NCI-H146 treated with DMSO at 0.1 percent for 48 hours (cell line): ENCODE data around the gene ACSM4.
"Not testable (repeated sequence)": the region's sequence is repeated elsewhere in the genome, so short reads cannot be mapped to it uniquely, and the experiment has no call there.

Experiments used
- DNase-seq: peaks from one replicate; lab custom pipeline; 2025; ENCODE audit not compliant: unreplicated experiment; lab: John Stamatoyannopoulos, UW

The ACSM4 gene

DNA sequence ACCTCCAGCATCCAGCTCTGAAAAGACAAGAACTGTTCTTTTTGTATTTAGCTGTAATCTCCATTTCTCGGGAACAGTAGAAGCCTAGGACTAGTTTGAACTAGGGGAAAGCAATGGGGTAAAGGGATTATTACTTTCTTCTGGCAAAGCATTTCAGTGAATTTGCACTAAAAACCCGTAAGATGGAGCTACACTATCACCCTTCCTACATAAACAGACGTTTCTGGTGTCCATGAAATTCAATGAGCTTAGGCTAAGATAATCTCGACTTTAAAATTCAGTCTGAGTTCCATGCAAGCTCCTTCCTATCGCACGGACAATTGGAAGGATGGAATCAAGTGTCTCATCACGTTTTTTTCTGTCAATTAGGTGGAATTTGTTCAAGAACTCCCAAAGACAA lies 24.0 kb downstream of the ACSM4 start:
- no peak for DNase-seq

DNA sequence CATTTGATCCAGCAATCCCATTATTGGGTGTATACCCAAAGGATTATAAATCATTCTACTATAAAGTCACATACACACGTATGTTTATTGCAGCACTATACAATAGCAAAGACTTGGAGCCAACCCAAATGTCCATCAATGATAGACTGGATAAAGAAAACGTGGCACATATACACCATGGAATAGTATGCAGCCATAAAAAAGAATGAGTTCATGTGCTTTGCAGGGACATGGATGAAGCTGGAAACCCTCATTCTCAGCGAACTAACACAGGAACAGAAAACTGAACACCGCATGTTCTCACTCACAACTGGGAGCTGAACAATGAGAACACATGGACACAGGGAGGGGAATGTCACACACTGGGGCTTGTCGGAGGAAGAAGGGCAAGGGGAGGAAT lies 33.9 kb downstream of the ACSM4 start:
- not testable (repeated sequence) for DNase-seq

GRCh38 chr12:7339675-7340074 lies 35.8 kb downstream of the ACSM4 start:
- DNase-seq: no peak

GRCh38 chr12:7344833-7345606 lies 41.1 kb downstream of the ACSM4 start:
- no peak for DNase-seq

DNA sequence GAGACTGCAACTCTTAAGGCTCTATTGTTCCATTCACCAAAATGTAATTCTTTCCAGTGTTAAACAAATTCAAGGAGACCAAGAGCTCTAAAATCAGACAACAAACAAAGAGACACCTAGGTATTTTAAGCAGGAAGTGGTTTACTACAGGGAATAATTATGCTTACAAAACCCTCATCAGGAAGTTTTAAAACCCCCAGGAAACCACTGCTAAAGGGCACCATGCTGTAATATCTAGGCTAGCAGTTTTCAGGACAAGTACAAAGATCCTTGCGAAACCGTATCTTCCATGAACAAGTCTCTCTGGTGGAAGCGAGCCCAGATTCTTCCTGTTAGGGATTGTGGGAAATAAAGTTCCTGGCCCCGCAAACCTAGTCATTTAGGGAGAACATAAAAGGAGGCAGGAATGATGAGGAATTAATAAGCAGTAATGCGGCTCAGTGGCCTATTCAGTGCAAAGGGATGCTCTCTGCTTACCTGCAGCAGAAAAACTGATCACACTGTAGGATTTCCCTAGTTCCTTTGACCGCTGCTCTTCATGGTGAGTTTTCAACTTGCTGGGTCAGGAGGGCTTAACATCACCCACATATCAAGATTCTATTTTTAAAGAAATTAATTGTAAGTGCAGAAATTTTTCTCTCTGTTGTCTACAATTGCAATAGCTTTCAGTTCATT lies 42.8 kb downstream of the ACSM4 start:
- DNase-seq: no peak

DNA sequence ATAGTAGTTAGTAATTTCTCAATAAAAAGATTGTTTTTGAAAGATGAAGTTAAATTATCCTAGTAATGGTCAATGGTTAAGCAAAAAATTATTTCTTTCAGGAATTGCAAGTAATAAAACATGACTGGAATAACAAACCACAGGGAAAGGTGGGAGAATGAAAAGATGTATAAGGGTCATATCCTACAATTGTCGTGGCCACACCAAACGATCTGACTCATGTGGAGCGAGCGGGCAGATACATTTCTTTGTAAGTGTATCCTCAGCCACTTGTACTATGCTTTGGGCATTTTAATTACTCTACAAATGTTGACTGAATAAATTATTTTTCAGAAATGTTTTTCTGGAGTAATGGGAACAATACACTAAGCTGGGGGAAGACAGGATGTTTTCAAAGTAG lies 45.5 kb downstream of the ACSM4 start:
- no peak for DNase-seq

DNA sequence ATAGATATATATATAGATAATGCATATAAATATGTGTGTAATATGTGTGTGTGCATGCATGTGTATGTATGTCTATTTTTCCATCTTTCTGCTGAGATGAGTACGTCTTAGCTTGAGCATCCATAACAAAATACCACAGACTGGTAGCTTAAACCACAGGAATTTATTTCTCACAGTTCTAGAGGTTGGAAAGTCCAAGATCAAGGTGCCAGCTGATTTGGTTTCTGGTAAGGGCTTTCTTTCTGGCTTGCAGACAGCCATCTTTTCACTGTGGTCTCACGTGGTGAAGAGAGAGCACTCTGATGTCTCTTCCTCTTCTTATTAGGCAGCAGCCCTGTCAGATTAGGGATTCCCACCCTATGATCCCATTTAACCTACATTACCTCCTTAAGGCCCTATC lies 47.3 kb downstream of the ACSM4 start:
- no peak for DNase-seq

DNA sequence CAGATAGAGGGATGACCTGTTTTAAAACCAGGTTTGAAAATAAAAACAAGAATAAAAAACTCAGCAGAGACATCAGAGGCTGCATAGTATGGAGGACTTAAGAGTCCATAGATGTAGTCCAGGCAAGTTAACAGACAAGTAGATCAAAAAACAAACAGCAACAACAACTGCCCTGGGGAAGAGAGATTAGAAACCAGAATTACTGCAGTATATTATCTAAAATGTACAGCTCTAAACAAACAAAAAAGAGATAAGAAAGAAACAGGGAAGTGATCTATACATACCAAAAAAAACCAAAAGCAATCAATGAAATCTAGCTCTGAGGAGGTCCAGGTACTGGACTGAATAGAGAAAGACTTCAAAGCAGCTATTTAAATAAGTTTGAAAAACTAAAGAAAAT lies 48.8 kb downstream of the ACSM4 start:
- no peak for DNase-seq

DNA sequence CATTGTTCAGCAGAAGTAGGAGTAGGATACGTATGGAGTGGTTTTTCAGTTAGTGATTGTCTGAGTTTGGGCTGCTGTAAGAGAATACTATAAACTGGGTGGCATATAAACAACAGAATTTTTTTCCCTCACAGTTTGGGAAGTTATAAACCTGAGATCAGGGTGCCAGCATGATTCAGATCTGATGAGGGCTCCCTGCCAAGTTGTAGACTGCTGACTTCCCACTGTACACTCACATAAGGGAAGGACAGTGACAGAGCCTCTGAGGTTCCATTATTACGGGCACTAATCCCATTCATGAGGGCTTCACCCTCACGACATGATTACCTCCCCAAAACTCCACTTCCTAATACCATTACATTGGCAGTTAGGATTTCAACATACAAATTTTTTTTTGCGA lies 50.7 kb downstream of the ACSM4 start:
- no peak for DNase-seq

DNA sequence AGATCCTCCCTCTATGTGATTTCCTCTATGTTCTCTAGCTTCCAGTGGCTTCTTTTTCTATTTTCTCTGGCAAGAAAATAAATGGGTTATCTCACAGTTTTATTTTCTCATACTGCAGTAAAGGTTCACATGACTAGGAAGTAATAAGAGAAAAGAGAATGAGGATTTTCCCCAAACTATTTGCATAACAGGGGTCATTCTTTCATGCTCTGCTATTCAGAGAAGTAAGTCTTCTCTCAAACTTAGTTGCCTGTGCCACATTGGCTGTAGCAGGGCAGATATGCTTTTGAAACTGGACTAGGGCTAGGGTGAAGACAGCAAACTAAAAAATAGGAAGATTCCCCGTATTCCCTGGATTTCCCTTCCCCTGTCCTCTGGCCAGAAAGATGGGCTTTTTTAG lies 57.4 kb downstream of the ACSM4 start:
- no peak for DNase-seq

DNA sequence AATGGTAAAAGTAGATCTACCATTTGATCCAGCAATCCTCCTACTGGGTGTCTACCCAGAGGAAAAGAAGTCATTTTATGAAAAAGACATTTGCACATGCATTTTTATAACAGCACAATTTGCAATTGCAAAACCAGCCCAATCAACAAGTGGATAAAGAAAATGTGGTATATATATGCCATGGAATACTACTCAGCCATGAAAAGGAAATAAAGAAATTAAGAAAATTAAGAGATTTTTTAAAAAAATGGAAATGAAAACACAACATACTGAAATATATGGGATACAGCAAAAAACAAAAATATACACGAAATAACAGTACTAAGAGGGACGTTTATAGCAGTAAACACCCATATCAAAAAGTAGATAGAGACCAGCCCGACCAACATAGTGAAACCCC lies 58.9 kb downstream of the ACSM4 start:
- DNase-seq: no peak

DNA sequence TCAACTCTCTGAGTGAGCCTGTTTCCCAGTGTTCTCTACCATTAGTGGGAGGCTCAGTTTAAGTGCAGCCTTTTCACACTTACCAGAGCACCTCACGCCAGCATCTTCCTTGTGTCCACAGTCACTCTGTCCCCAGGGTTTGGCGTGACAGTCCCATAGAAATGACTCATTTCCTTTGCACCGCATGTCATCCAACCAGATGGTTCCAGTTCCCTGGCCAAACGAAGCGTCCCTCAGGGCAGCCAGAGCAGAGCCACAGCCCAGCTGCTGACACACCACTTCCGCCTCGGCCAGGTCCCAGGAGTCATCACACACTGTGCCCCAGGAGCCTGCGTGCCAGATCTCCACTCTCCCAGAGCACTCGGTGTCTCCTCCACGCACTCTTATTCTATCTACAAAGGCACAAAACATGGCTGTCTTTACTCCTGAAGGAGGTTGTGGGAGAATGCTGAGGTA lies 65.4 kb downstream of the ACSM4 start:
- no peak for DNase-seq

DNA sequence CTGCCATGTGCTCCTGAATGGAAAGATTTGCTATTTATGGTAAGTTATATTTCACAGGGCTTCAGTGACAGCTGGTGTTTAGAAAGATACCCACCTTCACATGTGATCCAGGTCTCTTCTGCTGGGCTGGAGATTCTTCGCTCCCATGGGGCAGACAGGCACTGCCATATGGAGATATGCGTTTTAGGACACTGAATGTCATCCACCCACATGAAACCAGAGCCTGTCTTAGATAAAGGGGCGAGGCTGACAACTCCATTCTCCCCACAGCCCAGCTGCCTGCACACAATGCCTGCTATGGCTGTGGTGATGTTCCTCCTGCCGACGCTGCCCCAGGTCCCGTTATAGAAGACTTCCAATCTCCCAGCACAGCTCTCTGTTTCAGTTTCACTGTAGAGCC lies 69.4 kb downstream of the ACSM4 start:
- no peak for DNase-seq

DNA sequence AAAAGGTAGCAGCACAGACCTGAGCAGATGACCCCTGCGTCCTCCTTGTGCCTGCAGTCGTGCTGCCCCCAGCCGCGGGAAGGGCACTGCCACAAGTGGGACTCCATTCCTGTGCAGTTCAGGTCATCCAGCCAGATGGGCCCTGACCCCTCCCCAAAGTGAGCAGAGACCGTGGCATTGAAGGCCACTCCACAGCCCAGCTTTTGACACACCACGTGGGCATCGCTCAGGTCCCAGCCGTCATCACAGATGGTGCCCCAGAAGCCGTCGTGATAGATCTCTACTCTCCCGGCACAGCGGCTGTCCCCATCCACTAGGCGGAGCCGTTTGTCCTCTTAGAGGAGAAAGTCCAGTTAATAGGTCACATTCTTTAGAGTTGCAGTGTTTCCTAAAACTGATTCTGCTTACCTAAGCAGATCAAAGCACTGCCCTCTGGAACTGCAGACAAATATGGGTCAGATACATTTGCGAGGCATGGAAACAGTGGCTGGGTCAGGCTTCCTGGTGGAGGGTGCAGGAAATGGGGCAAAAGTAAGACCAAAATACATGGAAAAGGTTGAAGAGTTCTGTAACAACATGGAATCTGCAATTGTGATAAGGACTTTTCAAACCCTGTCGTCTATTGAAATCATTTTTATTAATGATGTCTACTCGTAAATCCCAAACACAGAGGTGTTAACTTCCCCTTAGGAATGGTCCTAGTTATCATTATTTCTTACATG lies 70.7 kb downstream of the ACSM4 start:
- DNase-seq: no peak

GRCh38 chr12:7375145-7375543 lies 71.3 kb downstream of the ACSM4 start:
- no peak for DNase-seq

GRCh38 chr12:7376196-7376595 lies 72.3 kb downstream of the ACSM4 start:
- no peak for DNase-seq
